Myometrial cell (primary cell): ENCODE results near the gene C17orf58. TPM values are rescaled to one million over a fixed set of nuclear protein-coding genes. Genes with fewer than 3 reads are reported as not detected.

Source experiments
- total RNA-seq: library from RNA; depleted of rRNA; stranded (reverse); fragments of >200 nt; gene quantifications from 2 replicates; pipeline ENCODE4 v1.2.3, GENCODE V29; 2015

C17orf58 gene
- 12.8 and 13.0 TPM in 2 replicates for total RNA-seq

GRCh38 chr17:67996301-67997171 is at the start of gene C17orf58:
Gene C17orf58 (minus strand): TSS chr17:67996469. CDS start chr17:67996198, 271 bp downstream.

GRCh38 chr17:68035523-68036303 is 39.4 kb upstream of the C17orf58 start, which contains the start of gene KPNA2:
Gene KPNA2 (plus strand): TSS chr17:68035735. CDS start chr17:68037133, 1,398 bp downstream.

Other genes with a start within 250 kb of the C17orf58 start
- gene BPTF, start 171.0 kb downstream of the C17orf58 start, total RNA-seq, result 21.6 TPM in 2 replicates
- 180 and 198 TPM in 2 replicates for gene KPNA2, start 39.3 kb upstream of the C17orf58 start, total RNA-seq